Panc1 (cell line): ENCODE measurements around the gene MYOT. TPM values are rescaled to one million over a fixed set of nuclear protein-coding genes. Genes with fewer than 3 reads are reported as not detected.
"Not testable (repeated sequence)": the region's sequence is repeated elsewhere in the genome, so short reads cannot be mapped to it uniquely, and the experiment has no call there.

Source experiments
- ATAC-seq: fragments of 200-7000 bp; cut with Tn5 transposase; 2 replicates; pipeline ENCODE4 v1.9.1; 2020; ENCODE audit warnings: mild to moderate bottlenecking, moderate library complexity
- BruUV-seq: library from RNA; stranded (reverse); fragments of 400-500 nt; replicated peaks from 2 replicates; lab custom pipeline; 2021; lab: Mats Ljungman, UMichigan
- CTCF ChIA-PET: fragments of 300-600 bp; sonication (Branson Sonifier 250); formaldehyde crosslinking; loops from one replicate; lab custom pipeline; 2022; ENCODE audit warnings: antibody characterized with exemption; lab: Charles Lee
- POLR2A ChIA-PET: fragments of 300-600 bp; sonication (Branson Sonifier 250); formaldehyde crosslinking; loops from one replicate; lab custom pipeline; 2022; ENCODE audit warnings: antibody characterized with exemption; lab: Charles Lee
- DNase-seq: peaks from one replicate; pipeline ENCODE4 v3.0.0-alpha.2; 2010; ENCODE audit warnings: low read depth, low spot score
- H3K27ac ChIP-seq: 2 replicates; pipeline ENCODE4 v1.5.1; 2011; ENCODE audit warnings: mild to moderate bottlenecking, low read length, inconsistent platforms
- H3K27me3 ChIP-seq: fragments of 200-500 bp; sonication (Bioruptor generic); 2 replicates; pipeline ENCODE4 v1.6.0; 2014; ENCODE audit warnings: low read length, inconsistent platforms; ENCODE audit not compliant: control insufficient read depth, insufficient read depth
- H3K36me3 ChIP-seq: fragments of 200-500 bp; sonication (Bioruptor generic); 2 replicates; pipeline ENCODE4 v1.5.1; 2014; ENCODE audit warnings: inconsistent platforms, mild to moderate bottlenecking, low read length, moderate library complexity; ENCODE audit not compliant: control insufficient read depth, insufficient read depth
- H3K4me1 ChIP-seq: 2 replicates; pipeline ENCODE4 v1.5.1; 2011; ENCODE audit warnings: inconsistent platforms, mild to moderate bottlenecking, low read length, moderate library complexity; ENCODE audit not compliant: control insufficient read depth, insufficient read depth
- H3K4me3 ChIP-seq, 2 experiments: 2 replicates each; pipeline ENCODE4 v1.5.1; 2011 to 2012; ENCODE audit warnings: low read depth in 2 of 2, low read length in 2 of 2, mild to moderate bottlenecking in 2 of 2, inconsistent platforms in 1 of 2, moderate library complexity in 1 of 2
- H3K9me3 ChIP-seq: fragments of 200-500 bp; sonication (Bioruptor generic); 2 replicates; pipeline ENCODE4 v1.5.1; 2014; ENCODE audit warnings: low read depth, mild to moderate bottlenecking, inconsistent platforms, low read length, moderate library complexity; ENCODE audit not compliant: control insufficient read depth, insufficient read depth
- CTCF ChIP-seq: fragments of 450-650 bp; IDR thresholded peaks from 2 replicates; pipeline ENCODE4 v1.5.1; 2017; ENCODE audit warnings: mild to moderate bottlenecking
- POLR2AphosphoS5 ChIP-seq: IDR thresholded peaks from 2 replicates; pipeline ENCODE4 v1.6.1; 2012; ENCODE audit warnings: mild to moderate bottlenecking, low read depth, low read length, moderate library complexity
- SIN3A ChIP-seq: IDR thresholded peaks from 2 replicates; pipeline ENCODE4 v1.6.1; 2012; ENCODE audit warnings: low read depth, mild to moderate bottlenecking, low read length, moderate library complexity, borderline replicate concordance; ENCODE audit not compliant: insufficient read depth
- TCF7L2 ChIP-seq: IDR thresholded peaks from 2 replicates; pipeline ENCODE4 v1.6.1; 2011; ENCODE audit warnings: mild to moderate bottlenecking, low read depth, low read length, inconsistent platforms
- in situ Hi-C: cut with HindIII; loops from 2 replicates; pipeline ENCODE4 v1.10.0; 2016; ENCODE audit warnings: low sequenced_read_pairs, low pct_unique_long_range_greater_than_20kb
- intact Hi-C: fragments of 100-400 bp; cut with micrococcal nuclease; formaldehyde crosslinking; loops from one replicate; pipeline ENCODE4 v1.10.0; 2022; ENCODE audit not compliant: unreplicated experiment
- total RNA-seq: library from RNA; stranded (reverse); gene quantifications from one replicate; pipeline ENCODE4 v1.2.1, GENCODE V29; 2021; ENCODE audit not compliant: unreplicated experiment
- TF ChIP-seq, protein P1 (sequence below), 2 experiments: IDR thresholded peaks; 2 replicates each; pipeline ENCODE4 v1.6.1; 2011 to 2012; ENCODE audit warnings: low read depth in 2 of 2, control low read depth in 1 of 2, low read length in 1 of 2, mild to moderate bottlenecking in 1 of 2, moderate library complexity in 1 of 2; ENCODE audit not compliant: insufficient read depth in 1 of 2

Gene MYOT
- total RNA-seq, 1 experiment from 2014 or later, result not detected

- H3K4me1 ChIP-seq, result no peaks in the 10 kb centered on the region
- H3K27ac ChIP-seq, result no peak overlapping the region
- H3K36me3 ChIP-seq, result no peaks in the 10 kb centered on the region
- TF ChIP-seq POLR2AphosphoS5 (no peak), SIN3A (no peak), TCF7L2 (no peak), CTCF (no peak)
- TF ChIP-seq, protein P1, sequence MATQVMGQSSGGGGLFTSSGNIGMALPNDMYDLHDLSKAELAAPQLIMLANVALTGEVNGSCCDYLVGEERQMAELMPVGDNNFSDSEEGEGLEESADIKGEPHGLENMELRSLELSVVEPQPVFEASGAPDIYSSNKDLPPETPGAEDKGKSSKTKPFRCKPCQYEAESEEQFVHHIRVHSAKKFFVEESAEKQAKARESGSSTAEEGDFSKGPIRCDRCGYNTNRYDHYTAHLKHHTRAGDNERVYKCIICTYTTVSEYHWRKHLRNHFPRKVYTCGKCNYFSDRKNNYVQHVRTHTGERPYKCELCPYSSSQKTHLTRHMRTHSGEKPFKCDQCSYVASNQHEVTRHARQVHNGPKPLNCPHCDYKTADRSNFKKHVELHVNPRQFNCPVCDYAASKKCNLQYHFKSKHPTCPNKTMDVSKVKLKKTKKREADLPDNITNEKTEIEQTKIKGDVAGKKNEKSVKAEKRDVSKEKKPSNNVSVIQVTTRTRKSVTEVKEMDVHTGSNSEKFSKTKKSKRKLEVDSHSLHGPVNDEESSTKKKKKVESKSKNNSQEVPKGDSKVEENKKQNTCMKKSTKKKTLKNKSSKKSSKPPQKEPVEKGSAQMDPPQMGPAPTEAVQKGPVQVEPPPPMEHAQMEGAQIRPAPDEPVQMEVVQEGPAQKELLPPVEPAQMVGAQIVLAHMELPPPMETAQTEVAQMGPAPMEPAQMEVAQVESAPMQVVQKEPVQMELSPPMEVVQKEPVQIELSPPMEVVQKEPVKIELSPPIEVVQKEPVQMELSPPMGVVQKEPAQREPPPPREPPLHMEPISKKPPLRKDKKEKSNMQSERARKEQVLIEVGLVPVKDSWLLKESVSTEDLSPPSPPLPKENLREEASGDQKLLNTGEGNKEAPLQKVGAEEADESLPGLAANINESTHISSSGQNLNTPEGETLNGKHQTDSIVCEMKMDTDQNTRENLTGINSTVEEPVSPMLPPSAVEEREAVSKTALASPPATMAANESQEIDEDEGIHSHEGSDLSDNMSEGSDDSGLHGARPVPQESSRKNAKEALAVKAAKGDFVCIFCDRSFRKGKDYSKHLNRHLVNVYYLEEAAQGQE (IDR thresholded peaks at IDR 0.05; ENCODE audit: insufficient read depth in 1 of 2, low read depth in 2 of 2, low read length in 1 of 2), result no peak
- no peak overlapping the region for H3K4me3 ChIP-seq
- H3K9me3 ChIP-seq, result no peaks in the 10 kb centered on the region
- intact Hi-C loops, result no loop called here
- in situ Hi-C loops, result no loop called here
- no peak for DNase-seq
- no peaks in the 10 kb centered on the region for H3K27me3 ChIP-seq
- no TSS peak for BruUV-seq
- ChIA-PET POLR2A (no interaction called here), CTCF (interaction anchor here (0.6 kb wide), 1 partner anchor 105 kb away, joined by 6 read pairs; no protein-coding TSS in a partner anchor)
- no peak for ATAC-seq
Observed at GRCh38 chr5:137847687-137848086, 20.0 kb upstream of the MYOT start.

DNA sequence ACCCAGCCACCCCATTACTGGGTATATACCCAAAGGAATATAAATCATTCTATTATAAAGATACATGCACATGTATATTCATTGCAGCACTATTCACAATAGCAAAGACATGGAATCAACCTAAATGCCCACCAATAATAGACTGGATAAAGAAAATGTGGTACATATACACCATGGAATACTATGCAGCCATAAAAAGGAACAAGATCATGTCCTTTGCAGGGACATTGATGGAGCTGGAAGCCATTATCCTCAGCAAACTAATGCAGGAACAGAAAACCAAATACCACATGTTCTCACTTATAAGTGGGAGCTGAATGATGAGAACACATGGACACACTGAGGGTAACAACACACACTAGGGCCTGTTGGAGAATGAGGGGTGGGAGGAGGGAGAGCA, 14.5 kb upstream of the MYOT start:
- H3K9me3 ChIP-seq, DNase-seq, ATAC-seq, H3K27ac ChIP-seq, H3K36me3 ChIP-seq, BruUV-seq, in situ Hi-C loops, H3K27me3 ChIP-seq, CTCF ChIA-PET, H3K4me3 ChIP-seq, intact Hi-C loops, H3K4me1 ChIP-seq: not testable (repeated sequence)
- POLR2A ChIA-PET, result interaction anchor here (0.7 kb wide), 1 partner anchor 9 kb away, joined by 4 read pairs; no protein-coding TSS in a partner anchor

DNA sequence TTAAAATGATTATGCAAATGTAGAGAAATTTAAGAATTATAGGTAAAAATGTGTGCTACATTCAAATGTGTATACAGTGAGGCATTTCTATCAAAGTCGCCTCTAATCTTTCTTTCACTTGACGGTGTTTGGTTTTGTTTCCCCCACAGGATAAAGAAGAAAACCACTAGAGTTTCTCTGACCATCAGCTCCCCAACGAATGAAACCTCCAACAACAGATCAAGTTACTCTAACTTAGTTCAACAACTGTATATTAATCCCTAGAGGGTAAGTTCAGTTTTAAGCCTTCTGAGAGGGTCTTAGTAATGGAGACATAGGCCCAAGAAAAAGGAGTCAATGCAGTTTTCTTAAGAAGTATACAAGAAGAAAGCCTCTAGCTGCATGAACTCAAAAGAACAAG, 11.5 kb upstream of the MYOT start:
- no peaks in the 10 kb centered on the region for H3K9me3 ChIP-seq
- H3K36me3 ChIP-seq, result no peaks in the 10 kb centered on the region
- intact Hi-C loops, result no loop called here
- H3K27me3 ChIP-seq, result no peaks in the 10 kb centered on the region
- BruUV-seq, result no TSS peak
- in situ Hi-C loops, result no loop called here
- CTCF ChIA-PET, result no interaction called here
- H3K4me3 ChIP-seq, result no peak overlapping the region
- no peak overlapping the region for H3K27ac ChIP-seq
- TF ChIP-seq SIN3A, result no peak
- no peak for TF ChIP-seq POLR2AphosphoS5
- TF ChIP-seq, protein P1 (IDR thresholded peaks at IDR 0.05; ENCODE audit: insufficient read depth in 1 of 2, low read depth in 2 of 2, low read length in 1 of 2), result no peak
- TF ChIP-seq CTCF, result no peak
- TF ChIP-seq TCF7L2, result no peak
- POLR2A ChIA-PET, result no interaction called here
- ATAC-seq (no peak), DNase-seq (no peak)
- peaks cover 2% of the 10 kb centered on the region; the same call in 1 of the 2 replicates for H3K4me1 ChIP-seq
